ENCODE results near the gene LRMDA. TPM values are rescaled to one million over a fixed set of nuclear protein-coding genes. Genes with fewer than 3 reads are reported as not detected.

The LRMDA gene
- total and polyA plus RNA-seq, 2 donors from 2014 or later: 23.2 to 48.6 TPM

DNA sequence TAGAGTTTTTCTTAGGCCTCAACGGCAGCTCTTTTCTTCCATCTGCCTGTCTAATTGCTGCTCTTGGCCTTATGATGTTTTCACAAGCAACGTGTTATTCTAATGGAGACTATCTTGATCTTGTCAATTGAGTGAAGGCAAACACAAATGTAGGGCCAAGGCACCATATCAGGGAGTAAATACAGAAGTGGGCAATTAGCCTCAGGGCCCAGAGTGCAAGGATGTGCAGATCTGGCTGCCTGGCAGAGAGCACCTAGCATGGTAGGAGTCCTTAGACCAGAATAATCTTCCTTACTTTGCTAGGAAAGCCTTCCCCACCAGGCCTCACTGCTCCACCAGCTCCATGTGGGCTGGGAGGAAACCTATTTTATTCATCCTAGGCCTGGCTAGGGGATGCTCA is 590.9 kb downstream of the LRMDA start:
- intact Hi-C loops (cut with DNase I): no loop called here
- Histone ChIP-seq H3K36me3 (ENCODE audit: control insufficient read depth in 2 of 3, insufficient read depth in 3 of 3, low read length in 3 of 3) (no peaks in the 10 kb centered on the region), H3K27ac (ENCODE audit: low read depth in 2 of 2, low read length in 2 of 2) (no peak overlapping the region), H3K9me3 (ENCODE audit: control insufficient read depth in 2 of 3, insufficient read depth in 1 of 3, low read length in 3 of 3) (no peaks in the 10 kb centered on the region), H3K27me3 (ENCODE audit: control insufficient read depth, insufficient read depth, low read length) (no peaks in the 10 kb centered on the region), H3K4me1 (ENCODE audit: control insufficient read depth in 2 of 3, insufficient read depth in 2 of 3, low read depth in 1 of 3, low read length in 3 of 3) (no peaks in the 10 kb centered on the region), H3K9ac (ENCODE audit: low read length in 3 of 3) (no peak overlapping the region), H3K4me3 (ENCODE audit: low read length in 3 of 3) (no peak overlapping the region)
- DNase-seq (no peak), FAIRE-seq (no peak)
- TF ChIP-seq CTCF (IDR thresholded peaks at IDR 0.05; ENCODE audit: borderline replicate concordance, extremely low read depth, insufficient read depth): no peak

GRCh38 chr10:76023007-76023406 is 591.6 kb downstream of the LRMDA start:
- no peaks in the 10 kb centered on the region for H3K36me3 ChIP-seq (ENCODE audit: control insufficient read depth in 2 of 3, insufficient read depth in 3 of 3, low read length in 3 of 3)
- intact Hi-C loops (cut with DNase I): no loop called here
- no peak for FAIRE-seq

GRCh38 chr10:76024460-76025123 is 593.2 kb downstream of the LRMDA start:
- H3K9me3 ChIP-seq (ENCODE audit: control insufficient read depth in 2 of 3, insufficient read depth in 1 of 3, low read length in 3 of 3): no peaks in the 10 kb centered on the region
- FAIRE-seq (no peak), DNase-seq (peak in 1 of 5 donors; percentile 22)
- no peak overlapping the region for H3K4me3 ChIP-seq (ENCODE audit: low read length in 3 of 3)
- no peak overlapping the region for H3K9ac ChIP-seq (ENCODE audit: low read length in 3 of 3)
- intact Hi-C loops (cut with DNase I): no loop called here
- no peaks in the 10 kb centered on the region for H3K36me3 ChIP-seq (ENCODE audit: control insufficient read depth in 2 of 3, insufficient read depth in 3 of 3, low read length in 3 of 3)
- H3K27me3 ChIP-seq (ENCODE audit: control insufficient read depth, insufficient read depth, low read length): no peaks in the 10 kb centered on the region
- no peak overlapping the region for H3K27ac ChIP-seq (ENCODE audit: low read depth in 2 of 2, low read length in 2 of 2)
- H3K4me1 ChIP-seq (ENCODE audit: control insufficient read depth in 2 of 3, insufficient read depth in 2 of 3, low read depth in 1 of 3, low read length in 3 of 3): no peaks in the 10 kb centered on the region
- no peak for TF ChIP-seq CTCF (IDR thresholded peaks at IDR 0.05; ENCODE audit: borderline replicate concordance, extremely low read depth, insufficient read depth)

More at GRCh38 chr10:76023007-76023406, 591.6 kb downstream of the LRMDA start:
- DNase-seq: no peak
- Histone ChIP-seq H3K9ac (ENCODE audit: low read length in 3 of 3) (no peak overlapping the region), H3K27me3 (ENCODE audit: control insufficient read depth, insufficient read depth, low read length) (no peaks in the 10 kb centered on the region), H3K27ac (ENCODE audit: low read depth in 2 of 2, low read length in 2 of 2) (no peak overlapping the region), H3K9me3 (ENCODE audit: control insufficient read depth in 2 of 3, insufficient read depth in 1 of 3, low read length in 3 of 3) (no peaks in the 10 kb centered on the region), H3K4me3 (ENCODE audit: low read length in 3 of 3) (no peak overlapping the region), H3K4me1 (ENCODE audit: control insufficient read depth in 2 of 3, insufficient read depth in 2 of 3, low read depth in 1 of 3, low read length in 3 of 3) (no peaks in the 10 kb centered on the region)
- TF ChIP-seq CTCF (IDR thresholded peaks at IDR 0.05; ENCODE audit: borderline replicate concordance, extremely low read depth, insufficient read depth): no peak

GRCh38 chr10:76025124-76025477 is 593.7 kb downstream of the LRMDA start:
- Histone ChIP-seq H3K27me3 (ENCODE audit: control insufficient read depth, insufficient read depth, low read length) (no peaks in the 10 kb centered on the region), H3K9me3 (ENCODE audit: control insufficient read depth in 2 of 3, insufficient read depth in 1 of 3, low read length in 3 of 3) (no peaks in the 10 kb centered on the region), H3K36me3 (ENCODE audit: control insufficient read depth in 2 of 3, insufficient read depth in 3 of 3, low read length in 3 of 3) (no peaks in the 10 kb centered on the region), H3K9ac (ENCODE audit: low read length in 3 of 3) (no peak overlapping the region), H3K4me1 (ENCODE audit: control insufficient read depth in 2 of 3, insufficient read depth in 2 of 3, low read depth in 1 of 3, low read length in 3 of 3) (no peaks in the 10 kb centered on the region), H3K4me3 (ENCODE audit: low read length in 3 of 3) (no peak overlapping the region), H3K27ac (ENCODE audit: low read depth in 2 of 2, low read length in 2 of 2) (no peak overlapping the region)
- intact Hi-C loops (cut with DNase I): no loop called here
- TF ChIP-seq CTCF (IDR thresholded peaks at IDR 0.05; ENCODE audit: borderline replicate concordance, extremely low read depth, insufficient read depth): no peak
- FAIRE-seq: no peak
- DNase-seq: no peak
